ENCODE data around the gene SNX24. TPM values are rescaled to one million over a fixed set of nuclear protein-coding genes. Genes with fewer than 3 reads are reported as not detected.
"Not testable (repeated sequence)": the region's sequence is repeated elsewhere in the genome, so short reads cannot be mapped to it uniquely, and the experiment has no call there.

The SNX24 gene
- total RNA-seq, 6 experiments from 2014 or later, result 6.2 to 23.7 (median 12.5) TPM

- Histone ChIP-seq H3K27me3 (no peaks in the 10 kb centered on the region), H3K9me3 (no peaks in the 10 kb centered on the region), H3K4me1 (peaks cover 0 to 11% (median 3%) of the 10 kb centered on the region in 4 donors), H3K36me3 (no peaks in the 10 kb centered on the region), H3K4me3 (no peak overlapping the region), H3K27ac (no peak overlapping the region)
- intact Hi-C loops (cut with DNase I), result loop anchor here in 1 of 2 donors (10.0 kb wide), 1 partner anchor 73 kb away; the partner anchor contains the start of gene SNX2
- 75% methylated on average over 2 of the region's 2 CpGs for WGBS (ENCODE audit: insufficient coverage, low coverage, low lambda C conversion rate, missing lambda C conversion rate)
- no peak for ATAC-seq
- no peak for TF ChIP-seq POLR2A (IDR thresholded peaks at IDR 0.05)
- TF ChIP-seq CTCF (IDR thresholded peaks at IDR 0.05), result no peak
- no peak for DNase-seq
Observed at GRCh38 chr5:122847687-122848081, 2.3 kb downstream of the SNX24 start.

- DNase-seq (no peak), ATAC-seq (no peak)
- peaks cover 0 to 6% (median 3%) of the 10 kb centered on the region in 4 donors for H3K4me1 ChIP-seq
- H3K9me3 ChIP-seq, result no peaks in the 10 kb centered on the region
- TF ChIP-seq CTCF (IDR thresholded peaks at IDR 0.05), result no peak
- TF ChIP-seq POLR2A (IDR thresholded peaks at IDR 0.05), result no peak
- no peak overlapping the region for H3K4me3 ChIP-seq
- WGBS (ENCODE audit: insufficient coverage, low coverage, low lambda C conversion rate, missing lambda C conversion rate), result 57% methylated on average over 1 of the region's 1 CpG
- intact Hi-C loops (cut with DNase I), result loop anchor here in 1 of 2 donors (10.0 kb wide), 1 partner anchor 75 kb away; the partner anchor contains the start of gene SNX2
- H3K27ac ChIP-seq, result no peak overlapping the region
- no peaks in the 10 kb centered on the region for H3K27me3 ChIP-seq
- H3K36me3 ChIP-seq, result no peaks in the 10 kb centered on the region
Observed at GRCh38 chr5:122849771-122850170, 4.4 kb downstream of the SNX24 start.

- DNase-seq; H3K4me1 ChIP-seq; H3K27ac ChIP-seq; ATAC-seq; H3K4me3 ChIP-seq; H3K27me3 ChIP-seq; H3K9me3 ChIP-seq; H3K36me3 ChIP-seq; intact Hi-C loops (cut with DNase I): not testable (repeated sequence)
- 100% methylated on average over 8 of the region's 8 CpGs for WGBS (ENCODE audit: insufficient coverage, low coverage, low lambda C conversion rate, missing lambda C conversion rate)
Observed at GRCh38 chr5:122857538-122857937, 12.1 kb downstream of the SNX24 start.

- DNase-seq, result no peak
- TF ChIP-seq POLR2A (IDR thresholded peaks at IDR 0.05), result no peak
- no peak for TF ChIP-seq CTCF (IDR thresholded peaks at IDR 0.05)
Observed at GRCh38 chr5:122858451-122858850, 13.0 kb downstream of the SNX24 start.

GRCh38 chr5:122863240-122863639 lies 17.8 kb downstream of the SNX24 start:
- no peak for TF ChIP-seq POLR2A (IDR thresholded peaks at IDR 0.05)
- TF ChIP-seq CTCF (IDR thresholded peaks at IDR 0.05), result no peak
- Histone ChIP-seq H3K27me3 (no peaks in the 10 kb centered on the region), H3K27ac (no peak overlapping the region), H3K4me1 (peaks cover 0 to 2% (median 0%) of the 10 kb centered on the region in 4 donors), H3K9me3 (no peaks in the 10 kb centered on the region), H3K4me3 (no peak overlapping the region), H3K36me3 (no peaks in the 10 kb centered on the region)
- DNase-seq (no peak), ATAC-seq (no peak)
- intact Hi-C loops (cut with DNase I), result no loop called here
- WGBS (ENCODE audit: insufficient coverage, low coverage, low lambda C conversion rate, missing lambda C conversion rate), result 64% methylated on average over 2 of the region's 2 CpGs

More at GRCh38 chr5:122858451-122858850, 13.0 kb downstream of the SNX24 start:
- Histone ChIP-seq H3K4me3 (no peak overlapping the region), H3K27ac (no peak overlapping the region), H3K9me3 (no peaks in the 10 kb centered on the region), H3K36me3 (no peaks in the 10 kb centered on the region), H3K4me1 (peaks cover 0 to 2% (median 0%) of the 10 kb centered on the region in 4 donors), H3K27me3 (no peaks in the 10 kb centered on the region)
- ATAC-seq, result no peak
- WGBS (ENCODE audit: insufficient coverage, low coverage, low lambda C conversion rate, missing lambda C conversion rate), result 60% methylated on average over 1 of the region's 1 CpG
- intact Hi-C loops (cut with DNase I), result no loop called here

Measured in right lobe of liver (tissue), 6 donors.